OCI-LY1 (cell line): ENCODE results near the gene MPP1.

Experiments
- CTCF ChIP-seq: fragments of 200-600 bp; sonication (generic), shearing (Covaris generic); IDR thresholded peaks from 2 replicates; pipeline ENCODE4 v1.5.1; 2017; ENCODE audit warnings: mild to moderate bottlenecking, antibody characterized with exemption, low read length, moderate library complexity, mixed read lengths
- EZH2 ChIP-seq: fragments of 200-600 bp; sonication (generic), shearing (Covaris generic); IDR thresholded peaks from 2 replicates; pipeline ENCODE4 v1.8.0; 2017; ENCODE audit warnings: borderline replicate concordance, mixed run types, mild to moderate bottlenecking, antibody characterized with exemption, low read length, moderate library complexity, mixed read lengths

DNA sequence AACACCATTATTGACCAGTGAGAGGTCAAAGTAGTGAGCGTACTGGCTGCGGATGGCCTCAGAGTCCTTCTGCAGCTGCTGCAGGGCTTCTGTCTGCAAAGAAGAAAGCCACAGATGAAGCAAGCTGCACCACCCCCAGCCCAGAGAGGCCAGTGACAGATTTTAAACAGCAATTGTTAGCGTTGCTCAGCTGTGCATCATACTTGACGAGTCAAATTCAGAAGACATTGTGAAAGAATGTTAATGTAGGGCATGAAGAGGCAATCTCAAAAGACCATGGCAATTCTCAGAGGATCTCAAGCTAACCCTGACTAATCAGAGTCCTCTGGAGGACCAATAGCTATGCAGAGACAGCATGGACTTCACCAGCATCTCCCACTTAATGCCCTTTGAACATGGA is 26.0 kb downstream of the MPP1 start:
- no peak for TF ChIP-seq EZH2
- no peak for TF ChIP-seq CTCF
